ENCODE measurements around the gene EFL1.

Gene EFL1

GRCh38 chr15:82136120-82136519 is 126.4 kb downstream of the EFL1 start:
- H3K4me3 ChIP-seq (replicated peaks; ENCODE audit: low read depth, low read length) = no peak overlapping the region
- no peak for TF ChIP-seq CTCF (IDR thresholded peaks at IDR 0.05; ENCODE audit: low read length, missing control alignments)

GRCh38 chr15:82135638-82136037 is 126.9 kb downstream of the EFL1 start:
- peak; percentile 44 for DNase-seq (ENCODE audit: low read depth)
- no peak for TF ChIP-seq CTCF (IDR thresholded peaks at IDR 0.05; ENCODE audit: low read length, missing control alignments)
- H3K4me3 ChIP-seq (replicated peaks; ENCODE audit: low read depth, low read length) = no peak overlapping the region

More at GRCh38 chr15:82136120-82136519, 126.4 kb downstream of the EFL1 start:
- DNase-seq (ENCODE audit: low read depth) = no peak

GRCh38 chr15:82134461-82134860 is 128.1 kb downstream of the EFL1 start:
- no peak for TF ChIP-seq CTCF (IDR thresholded peaks at IDR 0.05; ENCODE audit: low read length, missing control alignments)
- H3K4me3 ChIP-seq (replicated peaks; ENCODE audit: low read depth, low read length) = no peak overlapping the region
- DNase-seq (ENCODE audit: low read depth) = no peak

- DNase-seq (ENCODE audit: low read depth) = no peak
- TF ChIP-seq CTCF (IDR thresholded peaks at IDR 0.05; ENCODE audit: low read length, missing control alignments) = no peak
- no peak overlapping the region for H3K4me3 ChIP-seq (replicated peaks; ENCODE audit: low read depth, low read length)
Observed at GRCh38 chr15:82133251-82133650, 129.3 kb downstream of the EFL1 start.

- no peak overlapping the region for H3K4me3 ChIP-seq (replicated peaks; ENCODE audit: low read depth, low read length)
- peak; percentile 53 for DNase-seq (ENCODE audit: low read depth)
- TF ChIP-seq CTCF (IDR thresholded peaks at IDR 0.05; ENCODE audit: low read length, missing control alignments) = no peak
Observed at GRCh38 chr15:82132742-82133141, 129.8 kb downstream of the EFL1 start.

- H3K4me3 ChIP-seq (replicated peaks; ENCODE audit: low read depth, low read length) = no peak overlapping the region
- no peak for DNase-seq (ENCODE audit: low read depth)
- TF ChIP-seq CTCF (IDR thresholded peaks at IDR 0.05; ENCODE audit: low read length, missing control alignments) = no peak
Observed at GRCh38 chr15:82132096-82132495, 130.4 kb downstream of the EFL1 start.

GRCh38 chr15:82130248-82130647 is 132.3 kb downstream of the EFL1 start:
- H3K4me3 ChIP-seq (replicated peaks; ENCODE audit: low read depth, low read length) = no peak overlapping the region
- no peak for TF ChIP-seq CTCF (IDR thresholded peaks at IDR 0.05; ENCODE audit: low read length, missing control alignments)
- no peak for DNase-seq (ENCODE audit: low read depth)

Measured in fibroblast of pulmonary artery (primary cell).